ENCODE measurements around the gene HSPB6. TPM values are rescaled to one million over a fixed set of nuclear protein-coding genes. Genes with fewer than 3 reads are reported as not detected.
A peak's percentile ranks its signal among the peaks of the same experiment; 100 is the strongest.

HSPB6 gene
- total and polyA plus RNA-seq, 3 experiments from 2014 or later = not detected

GRCh38 chr19:35743640-35744429 is 13.0 kb downstream of the HSPB6 start:
- H3K27me3 Mint-ChIP-seq = peaks cover 0 to 2% of the 10 kb centered on the region in 2 donors
- peaks cover 5% of the 10 kb centered on the region for H3K36me3 ChIP-seq (ENCODE audit: insufficient read depth, low read length)
- POLR2A ChIA-PET = interaction anchor here (0.6 to 1.9 kb wide), 4 partner anchors 14 to 96 kb away, joined by 3 to 12 read pairs (median 3); partner anchors contain the start of genes COX6B1 and PROSER3
- H3K36me3 Mint-ChIP-seq = peaks cover 0 to 35% (median 0%) of the 10 kb centered on the region in 3 donors
- peak overlapping the region; percentile 17 for H3K27ac ChIP-seq (ENCODE audit: low read depth, low read length)
- CTCF ChIA-PET = interaction anchor here (0.7 to 1.3 kb wide), 3 partner anchors 16 to 59 kb away, joined by 3 read pairs; no protein-coding TSS in a partner anchor
- no peaks in the 10 kb centered on the region for H3K9me3 Mint-ChIP-seq
- peaks cover 53 to 78% (median 63%) of the 10 kb centered on the region in 3 donors for H3K4me1 Mint-ChIP-seq
- H3K9me3 ChIP-seq (ENCODE audit: low read length) = no peaks in the 10 kb centered on the region
- peak overlapping the region; percentile 90 to 100 (median 98) for H3K4me3 Mint-ChIP-seq
- H3K27ac Mint-ChIP-seq = peak overlapping the region; percentile 96 to 100 (median 99)
- peaks cover 57% of the 10 kb centered on the region for H3K4me1 ChIP-seq (ENCODE audit: insufficient read depth, low read length)
- no peak for DNase-seq
- no peaks in the 10 kb centered on the region for H3K27me3 ChIP-seq (ENCODE audit: insufficient read depth, low read length, poor library complexity, severe bottlenecking)
- peak overlapping the region; percentile 97 for H3K4me3 ChIP-seq (ENCODE audit: low read length)

- H3K27me3 ChIP-seq (ENCODE audit: insufficient read depth, low read length, poor library complexity, severe bottlenecking) = no peaks in the 10 kb centered on the region
- peak within 1 kb of the TSS; percentile 87 for H3K4me3 ChIP-seq (ENCODE audit: low read length)
- H3K4me1 ChIP-seq (ENCODE audit: insufficient read depth, low read length) = peaks cover 54% of the 10 kb centered on the region
- H3K36me3 ChIP-seq (ENCODE audit: insufficient read depth, low read length) = peaks cover 17% of the 10 kb centered on the region
- Mint-ChIP-seq H3K27ac (peak within 1 kb of the TSS; percentile 90 to 99 (median 96)), H3K4me1 (peaks cover 43 to 74% (median 51%) of the 10 kb centered on the region in 3 donors), H3K9me3 (no peaks in the 10 kb centered on the region), H3K36me3 (peaks cover 0 to 42% (median 0%) of the 10 kb centered on the region in 3 donors), H3K27me3 (no peaks in the 10 kb centered on the region), H3K4me3 (peak within 1 kb of the TSS; percentile 86 to 100 (median 94))
- peak in 4 of 5 donors; percentile 49 to 78 (median 70) for DNase-seq
- peak within 1 kb of the TSS; percentile 69 for H3K27ac ChIP-seq (ENCODE audit: low read depth, low read length)
- H3K9me3 ChIP-seq (ENCODE audit: low read length) = no peaks in the 10 kb centered on the region
- POLR2A ChIA-PET = interaction anchor here (1.4 kb wide), 2 partner anchors 18 to 24 kb away, joined by 3 to 7 read pairs; no protein-coding TSS in a partner anchor
- CTCF ChIA-PET = no interaction called here
Observed at GRCh38 chr19:35742121-35742724, 14.6 kb downstream of the HSPB6 start, which contains the start of gene IGFLR1. TSS of gene IGFLR1 (minus strand) at chr19:35742452. CDS start at chr19:35741180, 1,272 bp downstream.

- Histone ChIP-seq H3K36me3 (ENCODE audit: insufficient read depth, low read length) (peaks cover 17% of the 10 kb centered on the region), H3K9me3 (ENCODE audit: low read length) (no peaks in the 10 kb centered on the region), H3K27ac (ENCODE audit: low read depth, low read length) (peak overlapping the region; percentile 72), H3K4me1 (ENCODE audit: insufficient read depth, low read length) (peaks cover 58% of the 10 kb centered on the region), H3K4me3 (ENCODE audit: low read length) (peak overlapping the region; percentile 98), H3K27me3 (ENCODE audit: insufficient read depth, low read length, poor library complexity, severe bottlenecking) (no peaks in the 10 kb centered on the region)
- POLR2A ChIA-PET = interaction anchor here (0.6 to 1.4 kb wide), 6 partner anchors 11 to 374 kb away, joined by 3 to 5 read pairs (median 4); partner anchors contain the start of genes HSPB6, POLR2I and TBCB
- peak overlapping the region; percentile 79 to 99 (median 89) for H3K27ac Mint-ChIP-seq
- CTCF ChIA-PET = interaction anchor here (1.1 to 1.5 kb wide), 6 partner anchors 12 to 190 kb away, joined by 3 to 5 read pairs (median 4); no protein-coding TSS in a partner anchor
- peaks cover 0 to 53% (median 0%) of the 10 kb centered on the region in 3 donors for H3K36me3 Mint-ChIP-seq
- peak overlapping the region; percentile 86 to 98 (median 94) for H3K4me3 Mint-ChIP-seq
- no peaks in the 10 kb centered on the region for H3K9me3 Mint-ChIP-seq
- peak in 1 of 5 donors; percentile 17 for DNase-seq
- no peaks in the 10 kb centered on the region for H3K27me3 Mint-ChIP-seq
- peaks cover 41 to 75% (median 48%) of the 10 kb centered on the region in 3 donors for H3K4me1 Mint-ChIP-seq
Observed at GRCh38 chr19:35741203-35741515, 15.7 kb downstream of the HSPB6 start.

GRCh38 chr19:35740423-35741202 is 16.2 kb downstream of the HSPB6 start:
- peaks cover 35 to 70% (median 43%) of the 10 kb centered on the region in 3 donors for H3K4me1 Mint-ChIP-seq
- no peaks in the 10 kb centered on the region for H3K27me3 Mint-ChIP-seq
- POLR2A ChIA-PET = interaction anchor here (0.6 to 1.5 kb wide), 9 partner anchors 8 to 518 kb away, joined by 3 to 7 read pairs (median 4); partner anchors contain the start of genes HSPB6, LIN37, POLR2I and TBCB
- Histone ChIP-seq H3K4me3 (ENCODE audit: low read length) (peak overlapping the region; percentile 98), H3K27me3 (ENCODE audit: insufficient read depth, low read length, poor library complexity, severe bottlenecking) (no peaks in the 10 kb centered on the region), H3K36me3 (ENCODE audit: insufficient read depth, low read length) (peaks cover 17% of the 10 kb centered on the region), H3K4me1 (ENCODE audit: insufficient read depth, low read length) (peaks cover 53% of the 10 kb centered on the region), H3K27ac (ENCODE audit: low read depth, low read length) (peak overlapping the region; percentile 72), H3K9me3 (ENCODE audit: low read length) (no peaks in the 10 kb centered on the region)
- DNase-seq = peak; percentile 92 to 96 (median 95)
- peak overlapping the region; percentile 86 to 98 (median 93) for H3K4me3 Mint-ChIP-seq
- peaks cover 0 to 57% (median 0%) of the 10 kb centered on the region in 3 donors for H3K36me3 Mint-ChIP-seq
- CTCF ChIA-PET = interaction anchor here (1.1 to 1.5 kb wide), 6 partner anchors 11 to 190 kb away, joined by 3 to 5 read pairs (median 4); no protein-coding TSS in a partner anchor
- H3K27ac Mint-ChIP-seq = peak overlapping the region; percentile 79 to 97 (median 91)
- H3K9me3 Mint-ChIP-seq = no peaks in the 10 kb centered on the region

GRCh38 chr19:35740108-35740422 is 16.8 kb downstream of the HSPB6 start:
- Histone ChIP-seq H3K27ac (ENCODE audit: low read depth, low read length) (peak overlapping the region; percentile 35), H3K36me3 (ENCODE audit: insufficient read depth, low read length) (peaks cover 17% of the 10 kb centered on the region), H3K27me3 (ENCODE audit: insufficient read depth, low read length, poor library complexity, severe bottlenecking) (no peaks in the 10 kb centered on the region), H3K4me1 (ENCODE audit: insufficient read depth, low read length) (peaks cover 52% of the 10 kb centered on the region), H3K4me3 (ENCODE audit: low read length) (peak overlapping the region; percentile 98), H3K9me3 (ENCODE audit: low read length) (no peaks in the 10 kb centered on the region)
- Mint-ChIP-seq H3K27ac (peak overlapping the region in 4 of 8 donors; percentile 57 to 93 (median 74)), H3K4me3 (peak overlapping the region; percentile 86 to 98 (median 93)), H3K36me3 (peaks cover 0 to 56% (median 0%) of the 10 kb centered on the region in 3 donors), H3K9me3 (no peaks in the 10 kb centered on the region), H3K4me1 (peaks cover 33 to 65% (median 39%) of the 10 kb centered on the region in 3 donors), H3K27me3 (no peaks in the 10 kb centered on the region)
- CTCF ChIA-PET = interaction anchor here (1.1 to 1.5 kb wide), 6 partner anchors 11 to 191 kb away, joined by 3 to 5 read pairs (median 4); no protein-coding TSS in a partner anchor
- DNase-seq = no peak
- POLR2A ChIA-PET = interaction anchor here (0.6 to 1.5 kb wide), 6 partner anchors 8 to 518 kb away, joined by 4 to 7 read pairs (median 4); partner anchors contain the start of genes HSPB6, LIN37, POLR2I and TBCB

GRCh38 chr19:35739275-35740107 is 17.3 kb downstream of the HSPB6 start:
- Histone ChIP-seq H3K27ac (ENCODE audit: low read depth, low read length) (no peak overlapping the region), H3K4me3 (ENCODE audit: low read length) (peak overlapping the region; percentile 98), H3K4me1 (ENCODE audit: insufficient read depth, low read length) (peaks cover 52% of the 10 kb centered on the region), H3K9me3 (ENCODE audit: low read length) (no peaks in the 10 kb centered on the region), H3K36me3 (ENCODE audit: insufficient read depth, low read length) (peaks cover 22% of the 10 kb centered on the region), H3K27me3 (ENCODE audit: insufficient read depth, low read length, poor library complexity, severe bottlenecking) (no peaks in the 10 kb centered on the region)
- Mint-ChIP-seq H3K4me1 (peaks cover 33 to 63% (median 37%) of the 10 kb centered on the region in 3 donors), H3K36me3 (peaks cover under 1 to 56% (median 3%) of the 10 kb centered on the region in 3 donors), H3K27ac (peak overlapping the region in 3 of 8 donors; percentile 5 to 75 (median 57)), H3K9me3 (no peaks in the 10 kb centered on the region), H3K27me3 (no peaks in the 10 kb centered on the region), H3K4me3 (peak overlapping the region; percentile 19 to 98 (median 93))
- DNase-seq = no peak
- CTCF ChIA-PET = interaction anchor here (0.8 to 1.5 kb wide), 6 partner anchors 10 to 192 kb away, joined by 3 to 5 read pairs (median 4); no protein-coding TSS in a partner anchor
- POLR2A ChIA-PET = interaction anchor here (1.4 to 1.5 kb wide), 2 partner anchors 9 to 21 kb away, joined by 5 to 7 read pairs; partner anchors contain the start of gene LIN37

Measured in CD8-positive, alpha-beta memory T cell (primary cell).